ENCODE data around the gene SVOP.

The SVOP gene

GRCh38 chr12:108982621-108983219, 38.1 kb downstream of the SVOP start:
- Histone ChIP-seq H3K36me3 (no peaks in the 10 kb centered on the region), H3K4me3 (ENCODE audit: low read depth, low read length) (no peak overlapping the region), H3K4me1 (no peaks in the 10 kb centered on the region), H3K9me3 (no peaks in the 10 kb centered on the region), H3K27me3 (no peaks in the 10 kb centered on the region)
- TF ChIP-seq CTCF (IDR thresholded peaks at IDR 0.05; ENCODE audit: low read depth, low read length), result no peak
- no peak for DNase-seq

GRCh38 chr12:108981835-108982234, 39.0 kb downstream of the SVOP start:
- no peaks in the 10 kb centered on the region for H3K9me3 ChIP-seq
- H3K4me3 ChIP-seq (ENCODE audit: low read depth, low read length), result no peak overlapping the region
- DNase-seq, result no peak
- TF ChIP-seq CTCF (IDR thresholded peaks at IDR 0.05; ENCODE audit: low read depth, low read length), result no peak
- no peaks in the 10 kb centered on the region for H3K27me3 ChIP-seq
- no peaks in the 10 kb centered on the region for H3K36me3 ChIP-seq
- H3K4me1 ChIP-seq, result no peaks in the 10 kb centered on the region

GRCh38 chr12:108980831-108981618, 39.8 kb downstream of the SVOP start:
- TF ChIP-seq CTCF (IDR thresholded peaks at IDR 0.05; ENCODE audit: low read depth, low read length), result no peak
- no peaks in the 10 kb centered on the region for H3K27me3 ChIP-seq
- no peaks in the 10 kb centered on the region for H3K4me1 ChIP-seq
- no peaks in the 10 kb centered on the region for H3K36me3 ChIP-seq
- no peak for DNase-seq
- H3K9me3 ChIP-seq, result no peaks in the 10 kb centered on the region
- H3K4me3 ChIP-seq (ENCODE audit: low read depth, low read length), result no peak overlapping the region

GRCh38 chr12:108977360-108977759, 43.5 kb downstream of the SVOP start:
- no peaks in the 10 kb centered on the region for H3K27me3 ChIP-seq
- H3K36me3 ChIP-seq, result no peaks in the 10 kb centered on the region
- no peaks in the 10 kb centered on the region for H3K4me1 ChIP-seq
- H3K4me3 ChIP-seq (ENCODE audit: low read depth, low read length), result no peak overlapping the region
- no peak for DNase-seq
- H3K9me3 ChIP-seq, result no peaks in the 10 kb centered on the region
- no peak for TF ChIP-seq CTCF (IDR thresholded peaks at IDR 0.05; ENCODE audit: low read depth, low read length)

GRCh38 chr12:108975024-108975593, 45.8 kb downstream of the SVOP start:
- no peaks in the 10 kb centered on the region for H3K4me1 ChIP-seq
- no peak for DNase-seq
- no peak for TF ChIP-seq CTCF (IDR thresholded peaks at IDR 0.05; ENCODE audit: low read depth, low read length)
- H3K36me3 ChIP-seq, result no peaks in the 10 kb centered on the region
- H3K4me3 ChIP-seq (ENCODE audit: low read depth, low read length), result no peak overlapping the region
- H3K9me3 ChIP-seq, result no peaks in the 10 kb centered on the region
- H3K27me3 ChIP-seq, result no peaks in the 10 kb centered on the region

GRCh38 chr12:108973629-108974152, 47.2 kb downstream of the SVOP start:
- no peak for TF ChIP-seq CTCF (IDR thresholded peaks at IDR 0.05; ENCODE audit: low read depth, low read length)
- no peak overlapping the region for H3K4me3 ChIP-seq (ENCODE audit: low read depth, low read length)
- H3K9me3 ChIP-seq, result no peaks in the 10 kb centered on the region
- no peak for DNase-seq
- no peaks in the 10 kb centered on the region for H3K27me3 ChIP-seq
- H3K36me3 ChIP-seq, result no peaks in the 10 kb centered on the region
- no peaks in the 10 kb centered on the region for H3K4me1 ChIP-seq
